ENCODE measurements around the gene DHX9. TPM values are rescaled to one million over a fixed set of nuclear protein-coding genes. Genes with fewer than 3 reads are reported as not detected.

DHX9 gene
- total RNA-seq, 1 experiment from 2014 or later, result 180 TPM

GRCh38 chr1:182863940-182864339, 24.8 kb downstream of the DHX9 start:
- Histone ChIP-seq H3K9me3 (ENCODE audit: control insufficient read depth, insufficient read depth, low read depth, low read length) (no peaks in the 10 kb centered on the region), H3K4me3 (ENCODE audit: low read depth in 2 of 2, low read length in 2 of 2) (no peak overlapping the region), H3K36me3 (ENCODE audit: control insufficient read depth, insufficient read depth, low read length) (peaks cover 89% of the 10 kb centered on the region), H3K4me1 (ENCODE audit: control insufficient read depth, insufficient read depth, low read length) (no peaks in the 10 kb centered on the region), H3K27ac (ENCODE audit: low read length) (no peak overlapping the region), H3K27me3 (ENCODE audit: control insufficient read depth, insufficient read depth, low read length) (no peaks in the 10 kb centered on the region)
- CTCF ChIA-PET, result no interaction called here
- BruUV-seq (replicated peaks), result no TSS peak
- DNase-seq (ENCODE audit: low read depth, low spot score), result no peak
- in situ Hi-C loops (cut with HindIII; ENCODE audit: low pct_unique_long_range_greater_than_20kb, low sequenced_read_pairs), result no loop called here
- intact Hi-C loops (cut with micrococcal nuclease; ENCODE audit: unreplicated experiment), result no loop called here
- no peak for ATAC-seq
- POLR2A ChIA-PET, result no interaction called here
- no peak for TF ChIP-seq TCF7L2 (IDR thresholded peaks at IDR 0.05; ENCODE audit: low read depth, low read length)
- TF ChIP-seq POLR2AphosphoS5 (IDR thresholded peaks at IDR 0.05; ENCODE audit: low read depth, low read length), result no peak
- no peak for TF ChIP-seq SIN3A (IDR thresholded peaks at IDR 0.05; ENCODE audit: borderline replicate concordance, insufficient read depth, low read depth, low read length)
- TF ChIP-seq, protein P1, sequence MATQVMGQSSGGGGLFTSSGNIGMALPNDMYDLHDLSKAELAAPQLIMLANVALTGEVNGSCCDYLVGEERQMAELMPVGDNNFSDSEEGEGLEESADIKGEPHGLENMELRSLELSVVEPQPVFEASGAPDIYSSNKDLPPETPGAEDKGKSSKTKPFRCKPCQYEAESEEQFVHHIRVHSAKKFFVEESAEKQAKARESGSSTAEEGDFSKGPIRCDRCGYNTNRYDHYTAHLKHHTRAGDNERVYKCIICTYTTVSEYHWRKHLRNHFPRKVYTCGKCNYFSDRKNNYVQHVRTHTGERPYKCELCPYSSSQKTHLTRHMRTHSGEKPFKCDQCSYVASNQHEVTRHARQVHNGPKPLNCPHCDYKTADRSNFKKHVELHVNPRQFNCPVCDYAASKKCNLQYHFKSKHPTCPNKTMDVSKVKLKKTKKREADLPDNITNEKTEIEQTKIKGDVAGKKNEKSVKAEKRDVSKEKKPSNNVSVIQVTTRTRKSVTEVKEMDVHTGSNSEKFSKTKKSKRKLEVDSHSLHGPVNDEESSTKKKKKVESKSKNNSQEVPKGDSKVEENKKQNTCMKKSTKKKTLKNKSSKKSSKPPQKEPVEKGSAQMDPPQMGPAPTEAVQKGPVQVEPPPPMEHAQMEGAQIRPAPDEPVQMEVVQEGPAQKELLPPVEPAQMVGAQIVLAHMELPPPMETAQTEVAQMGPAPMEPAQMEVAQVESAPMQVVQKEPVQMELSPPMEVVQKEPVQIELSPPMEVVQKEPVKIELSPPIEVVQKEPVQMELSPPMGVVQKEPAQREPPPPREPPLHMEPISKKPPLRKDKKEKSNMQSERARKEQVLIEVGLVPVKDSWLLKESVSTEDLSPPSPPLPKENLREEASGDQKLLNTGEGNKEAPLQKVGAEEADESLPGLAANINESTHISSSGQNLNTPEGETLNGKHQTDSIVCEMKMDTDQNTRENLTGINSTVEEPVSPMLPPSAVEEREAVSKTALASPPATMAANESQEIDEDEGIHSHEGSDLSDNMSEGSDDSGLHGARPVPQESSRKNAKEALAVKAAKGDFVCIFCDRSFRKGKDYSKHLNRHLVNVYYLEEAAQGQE (IDR thresholded peaks at IDR 0.05; ENCODE audit: insufficient read depth in 1 of 2, low read depth in 2 of 2, low read length in 1 of 2), result no peak
- TF ChIP-seq, protein P2, sequence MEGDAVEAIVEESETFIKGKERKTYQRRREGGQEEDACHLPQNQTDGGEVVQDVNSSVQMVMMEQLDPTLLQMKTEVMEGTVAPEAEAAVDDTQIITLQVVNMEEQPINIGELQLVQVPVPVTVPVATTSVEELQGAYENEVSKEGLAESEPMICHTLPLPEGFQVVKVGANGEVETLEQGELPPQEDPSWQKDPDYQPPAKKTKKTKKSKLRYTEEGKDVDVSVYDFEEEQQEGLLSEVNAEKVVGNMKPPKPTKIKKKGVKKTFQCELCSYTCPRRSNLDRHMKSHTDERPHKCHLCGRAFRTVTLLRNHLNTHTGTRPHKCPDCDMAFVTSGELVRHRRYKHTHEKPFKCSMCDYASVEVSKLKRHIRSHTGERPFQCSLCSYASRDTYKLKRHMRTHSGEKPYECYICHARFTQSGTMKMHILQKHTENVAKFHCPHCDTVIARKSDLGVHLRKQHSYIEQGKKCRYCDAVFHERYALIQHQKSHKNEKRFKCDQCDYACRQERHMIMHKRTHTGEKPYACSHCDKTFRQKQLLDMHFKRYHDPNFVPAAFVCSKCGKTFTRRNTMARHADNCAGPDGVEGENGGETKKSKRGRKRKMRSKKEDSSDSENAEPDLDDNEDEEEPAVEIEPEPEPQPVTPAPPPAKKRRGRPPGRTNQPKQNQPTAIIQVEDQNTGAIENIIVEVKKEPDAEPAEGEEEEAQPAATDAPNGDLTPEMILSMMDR (IDR thresholded peaks at IDR 0.05), result no peak

- Histone ChIP-seq H3K36me3 (ENCODE audit: control insufficient read depth, insufficient read depth, low read length) (peaks cover 83% of the 10 kb centered on the region), H3K4me1 (ENCODE audit: control insufficient read depth, insufficient read depth, low read length) (no peaks in the 10 kb centered on the region), H3K27ac (ENCODE audit: low read length) (no peak overlapping the region), H3K4me3 (ENCODE audit: low read depth in 2 of 2, low read length in 2 of 2) (no peak overlapping the region), H3K9me3 (ENCODE audit: control insufficient read depth, insufficient read depth, low read depth, low read length) (no peaks in the 10 kb centered on the region), H3K27me3 (ENCODE audit: control insufficient read depth, insufficient read depth, low read length) (no peaks in the 10 kb centered on the region)
- ChIA-PET CTCF (no interaction called here), POLR2A (no interaction called here)
- intact Hi-C loops (cut with micrococcal nuclease; ENCODE audit: unreplicated experiment) (no loop called here), in situ Hi-C loops (cut with HindIII; ENCODE audit: low pct_unique_long_range_greater_than_20kb, low sequenced_read_pairs) (no loop called here)
- no TSS peak for BruUV-seq (replicated peaks)
- TF ChIP-seq, protein P2 (IDR thresholded peaks at IDR 0.05), result no peak
- no peak for TF ChIP-seq POLR2AphosphoS5 (IDR thresholded peaks at IDR 0.05; ENCODE audit: low read depth, low read length)
- no peak for TF ChIP-seq TCF7L2 (IDR thresholded peaks at IDR 0.05; ENCODE audit: low read depth, low read length)
- no peak for TF ChIP-seq SIN3A (IDR thresholded peaks at IDR 0.05; ENCODE audit: borderline replicate concordance, insufficient read depth, low read depth, low read length)
- TF ChIP-seq, protein P1 (IDR thresholded peaks at IDR 0.05; ENCODE audit: insufficient read depth in 1 of 2, low read depth in 2 of 2, low read length in 1 of 2), result no peak
- DNase-seq (ENCODE audit: low read depth, low spot score), result no peak
- no peak for ATAC-seq
These were observed 28.7 kb downstream of the DHX9 start for GRCh38 chr1:182867861-182868260.

Data from Panc1 (cell line).